ENCODE data around the gene CLPX. TPM values are rescaled to one million over a fixed set of nuclear protein-coding genes. Genes with fewer than 3 reads are reported as not detected.

CLPX gene
- total RNA-seq, 1 donor from 2014 or later = 46.4 TPM

DNA sequence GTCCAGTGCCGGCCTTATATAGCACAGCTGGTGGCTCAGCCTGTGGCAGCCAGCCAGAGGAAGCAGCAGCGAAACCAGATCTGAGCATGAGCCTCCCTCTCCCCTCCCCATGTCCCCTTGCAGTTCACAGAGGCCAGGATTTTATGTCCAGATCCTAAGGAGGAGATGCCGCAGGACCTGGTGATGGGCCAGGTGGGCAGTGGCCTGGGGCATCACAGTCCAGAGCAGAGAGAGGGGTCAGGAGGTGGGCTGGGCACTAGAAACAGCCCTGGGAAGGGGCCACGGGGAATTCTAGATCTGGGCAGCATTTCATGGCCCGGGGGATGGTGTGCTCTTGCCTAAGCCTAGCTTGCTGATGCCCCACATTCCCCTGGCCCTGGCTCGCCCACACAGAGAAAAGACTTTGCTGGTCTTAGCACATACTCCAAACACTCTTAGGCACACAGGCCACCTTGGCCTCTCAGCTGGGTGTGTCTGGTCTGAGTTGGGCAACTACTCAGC, 26.4 kb upstream of the CLPX start:
- TF ChIP-seq CTCF (IDR thresholded peaks at IDR 0.05) (no peak), POLR2AphosphoS5 (IDR thresholded peaks at IDR 0.05; ENCODE audit: insufficient read depth in 1 of 2, low read depth in 1 of 2) (peak in 1 of 2 donors; percentile 76)
- no peaks in the 10 kb centered on the region for H3K9me3 ChIP-seq
- H3K4me1 ChIP-seq = peaks cover 38% of the 10 kb centered on the region
- H3K36me3 ChIP-seq = no peaks in the 10 kb centered on the region
- peak overlapping the region; percentile 75 for H3K27ac ChIP-seq
- intact Hi-C loops (cut with DNase I) = no loop called here
- peak overlapping the region; percentile 17 to 18 for H3K4me3 ChIP-seq
- no peaks in the 10 kb centered on the region for H3K27me3 ChIP-seq
- no peak for DNase-seq (ENCODE audit: extremely low spot score in 2 of 2)

DNA sequence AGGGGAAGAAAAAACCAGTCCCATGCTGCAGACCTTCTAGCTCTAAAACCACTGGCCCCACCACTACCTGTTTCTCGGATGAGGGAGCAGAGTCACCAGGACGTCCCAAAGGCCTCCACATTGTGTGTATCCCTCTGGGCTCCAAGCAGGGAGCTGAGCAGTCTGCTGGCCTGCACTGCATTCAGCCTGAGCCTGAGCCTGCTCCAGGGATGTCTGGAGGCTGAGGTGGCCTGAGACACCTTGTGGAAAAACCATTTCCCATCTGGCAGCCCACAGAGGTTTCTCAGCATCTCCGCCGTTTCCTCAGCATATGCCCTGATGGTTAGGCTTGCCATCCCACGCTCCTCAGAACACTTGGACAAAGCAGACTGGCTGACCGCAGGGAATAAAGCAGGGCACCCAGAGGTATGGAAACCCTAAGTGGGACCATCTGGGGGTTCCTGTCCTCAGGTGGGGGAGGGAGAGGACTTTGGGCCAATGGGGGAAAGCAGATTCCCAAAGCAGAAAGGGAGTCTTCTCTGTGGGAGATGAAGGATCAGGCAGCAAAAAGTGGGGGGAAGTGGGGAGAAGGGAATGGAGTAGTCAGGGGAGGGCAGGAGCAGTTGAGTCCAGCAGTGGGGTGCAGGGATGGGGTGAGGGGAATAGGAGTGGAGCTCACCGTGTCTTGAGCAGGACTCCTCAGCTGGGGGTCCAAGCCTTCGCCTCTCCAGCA, 25.8 kb upstream of the CLPX start, which contains the start of gene CILP:
Gene CILP, minus strand, starts transcription at position 704 of the 712 bp plus-strand sequence. CDS start 1,718 bp downstream, outside the sequence.
- peak within 1 kb of the TSS; percentile 17 to 18 for H3K4me3 ChIP-seq
- H3K4me1 ChIP-seq = peaks cover 38% of the 10 kb centered on the region
- H3K36me3 ChIP-seq = no peaks in the 10 kb centered on the region
- TF ChIP-seq POLR2A (IDR thresholded peaks at IDR 0.05) (no peak), CTCF (IDR thresholded peaks at IDR 0.05) (no peak), POLR2AphosphoS5 (IDR thresholded peaks at IDR 0.05; ENCODE audit: insufficient read depth in 1 of 2, low read depth in 1 of 2) (no peak)
- DNase-seq (ENCODE audit: extremely low spot score in 2 of 2) = no peak
- H3K9me3 ChIP-seq = no peaks in the 10 kb centered on the region
- H3K27me3 ChIP-seq = no peaks in the 10 kb centered on the region
- H3K27ac ChIP-seq = peak within 1 kb of the TSS; percentile 75
- intact Hi-C loops (cut with DNase I) = no loop called here

DNA sequence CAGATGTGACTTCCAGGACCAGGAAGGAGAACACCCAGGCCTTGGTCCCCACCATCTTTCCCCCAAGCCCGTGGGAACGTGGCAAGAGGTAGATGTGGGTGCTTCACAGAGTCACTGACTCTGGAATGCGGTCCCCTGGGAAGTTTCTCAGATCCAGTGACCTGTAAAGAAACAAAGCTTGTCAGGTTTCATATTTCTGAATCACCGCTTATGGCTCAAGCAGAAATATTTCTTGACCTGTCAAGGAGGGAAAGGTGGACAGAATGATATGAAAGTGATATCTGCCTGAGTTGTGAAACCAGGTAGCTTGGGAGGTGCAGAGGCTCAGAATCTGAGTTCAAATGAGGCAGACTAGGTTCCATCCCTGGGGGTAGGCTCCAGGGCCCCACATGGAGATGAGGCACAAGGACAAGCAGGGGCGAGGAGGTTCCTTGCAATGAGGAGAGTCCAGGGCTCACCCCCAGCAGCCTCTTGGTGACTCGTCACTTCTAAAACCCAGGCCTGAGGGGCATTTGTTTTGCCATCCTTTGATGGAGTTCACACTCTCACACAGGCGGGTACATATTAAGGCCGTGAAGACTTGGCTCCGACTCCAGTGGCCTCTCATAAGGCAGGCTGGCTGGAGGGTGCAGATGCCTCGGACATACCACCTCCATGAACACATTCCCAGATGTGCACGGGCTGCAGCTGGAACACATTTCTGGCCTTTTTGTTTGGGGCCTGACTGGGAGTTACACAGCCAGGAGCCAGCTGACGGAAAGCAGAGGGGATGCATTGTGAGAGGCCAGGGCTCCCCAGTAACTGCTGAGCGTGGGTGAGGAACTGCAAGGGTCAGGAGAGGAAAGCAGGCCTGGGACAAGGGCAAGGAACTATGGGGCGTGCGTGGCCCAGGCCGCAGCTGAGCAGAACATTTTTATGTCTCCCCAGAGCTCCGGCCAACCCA, 24.8 kb upstream of the CLPX start:
- Histone ChIP-seq H3K4me1 (peaks cover 38% of the 10 kb centered on the region), H3K36me3 (no peaks in the 10 kb centered on the region), H3K27me3 (no peaks in the 10 kb centered on the region), H3K4me3 (peak overlapping the region in 1 of 2 donors; percentile 18), H3K9me3 (no peaks in the 10 kb centered on the region), H3K27ac (peak overlapping the region; percentile 75)
- no peak for DNase-seq (ENCODE audit: extremely low spot score in 2 of 2)
- intact Hi-C loops (cut with DNase I) = no loop called here
- TF ChIP-seq CTCF (IDR thresholded peaks at IDR 0.05) (no peak), POLR2A (IDR thresholded peaks at IDR 0.05) (no peak), POLR2AphosphoS5 (IDR thresholded peaks at IDR 0.05; ENCODE audit: insufficient read depth in 1 of 2, low read depth in 1 of 2) (no peak)

GRCh38 chr15:65208647-65209046, 23.5 kb upstream of the CLPX start:
- no peaks in the 10 kb centered on the region for H3K36me3 ChIP-seq
- DNase-seq (ENCODE audit: extremely low spot score in 2 of 2) = no peak
- intact Hi-C loops (cut with DNase I) = no loop called here
- H3K4me3 ChIP-seq = no peak overlapping the region
- H3K4me1 ChIP-seq = peaks cover 38% of the 10 kb centered on the region
- H3K9me3 ChIP-seq = no peaks in the 10 kb centered on the region
- no peak for TF ChIP-seq POLR2A (IDR thresholded peaks at IDR 0.05)
- no peak for TF ChIP-seq POLR2AphosphoS5 (IDR thresholded peaks at IDR 0.05; ENCODE audit: insufficient read depth in 1 of 2, low read depth in 1 of 2)
- no peaks in the 10 kb centered on the region for H3K27me3 ChIP-seq
- H3K27ac ChIP-seq = peak overlapping the region; percentile 12

DNA sequence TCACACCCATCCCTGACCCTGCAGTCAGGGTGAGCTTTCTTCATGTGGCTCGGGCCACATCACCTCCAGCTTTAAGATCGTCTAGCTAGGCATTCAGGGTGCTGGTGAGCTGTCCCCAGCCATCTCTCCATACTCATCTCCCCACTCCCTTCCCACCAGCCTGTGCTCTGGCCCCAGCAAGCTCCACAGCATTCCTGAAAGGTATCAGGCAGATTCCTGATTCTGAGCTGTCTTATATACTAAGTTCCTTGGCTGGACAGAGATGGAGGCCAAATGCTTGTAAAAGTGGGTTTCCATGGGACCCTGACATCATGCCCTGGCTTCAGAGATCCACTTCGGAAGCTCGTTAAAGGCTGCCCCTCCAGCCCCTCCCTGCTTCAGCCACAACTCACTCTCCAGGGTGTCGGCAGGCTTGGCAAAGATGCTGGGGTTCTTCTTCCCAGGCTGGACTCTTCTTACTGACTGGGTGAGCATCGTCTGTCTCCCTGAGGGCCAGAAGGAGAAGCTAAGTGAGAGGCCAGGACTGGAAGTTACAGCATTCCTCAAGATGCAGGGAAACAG, 22.2 kb upstream of the CLPX start:
- Histone ChIP-seq H3K4me3 (no peak overlapping the region), H3K27me3 (no peaks in the 10 kb centered on the region), H3K36me3 (no peaks in the 10 kb centered on the region), H3K27ac (no peak overlapping the region), H3K4me1 (peaks cover 34% of the 10 kb centered on the region), H3K9me3 (no peaks in the 10 kb centered on the region)
- intact Hi-C loops (cut with DNase I) = no loop called here
- no peak for TF ChIP-seq CTCF (IDR thresholded peaks at IDR 0.05)
- TF ChIP-seq POLR2A (IDR thresholded peaks at IDR 0.05) = no peak
- TF ChIP-seq POLR2AphosphoS5 (IDR thresholded peaks at IDR 0.05; ENCODE audit: insufficient read depth in 1 of 2, low read depth in 1 of 2) = no peak
- no peak for DNase-seq (ENCODE audit: extremely low spot score in 2 of 2)
